GM12801 (cell line): ENCODE measurements around the gene RTL10.

Experiments used
- TF ChIP-seq, protein P1 (sequence below): IDR thresholded peaks from one replicate; pipeline ENCODE4 v1.5.1; 2011; ENCODE audit warnings: control low read depth; ENCODE audit not compliant: insufficient read length; ENCODE audit errors: extremely low read depth

The RTL10 gene

DNA sequence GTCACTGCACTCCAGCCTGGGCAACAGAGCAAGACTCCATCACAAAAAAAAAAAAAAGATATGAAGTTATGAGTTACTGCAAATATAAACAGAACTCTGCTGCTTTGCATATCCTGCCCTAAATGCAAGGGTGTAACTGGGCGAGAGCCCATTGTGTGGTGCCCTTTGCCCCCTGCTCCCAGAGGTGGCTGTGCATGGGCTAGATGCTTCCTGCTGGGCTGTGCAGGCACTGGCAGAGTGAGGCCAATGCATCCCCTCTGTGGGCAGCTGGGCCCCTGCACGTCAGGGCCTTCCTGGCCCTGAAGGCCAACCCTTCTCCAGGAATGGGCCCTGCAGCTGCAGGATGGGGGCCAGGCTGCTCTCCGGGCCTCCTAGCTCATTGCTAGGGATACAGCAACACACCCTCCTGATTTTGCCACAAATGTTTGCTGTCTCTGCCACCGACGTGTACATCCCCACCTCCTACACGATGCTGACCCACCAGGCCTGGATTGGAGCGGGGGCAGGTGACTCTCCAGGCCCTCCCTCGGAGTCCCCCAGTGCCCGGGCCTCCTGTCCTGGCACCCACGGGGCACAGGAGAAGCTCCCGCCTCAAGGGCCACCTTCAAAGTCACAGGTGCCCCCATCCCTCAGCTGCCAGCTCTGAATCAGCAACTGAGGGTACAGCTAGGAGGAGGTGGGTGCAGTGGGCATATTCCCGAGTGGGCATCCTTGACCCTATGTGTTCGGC lies 46.2 kb upstream of the RTL10 start:
- TF ChIP-seq, protein P1, sequence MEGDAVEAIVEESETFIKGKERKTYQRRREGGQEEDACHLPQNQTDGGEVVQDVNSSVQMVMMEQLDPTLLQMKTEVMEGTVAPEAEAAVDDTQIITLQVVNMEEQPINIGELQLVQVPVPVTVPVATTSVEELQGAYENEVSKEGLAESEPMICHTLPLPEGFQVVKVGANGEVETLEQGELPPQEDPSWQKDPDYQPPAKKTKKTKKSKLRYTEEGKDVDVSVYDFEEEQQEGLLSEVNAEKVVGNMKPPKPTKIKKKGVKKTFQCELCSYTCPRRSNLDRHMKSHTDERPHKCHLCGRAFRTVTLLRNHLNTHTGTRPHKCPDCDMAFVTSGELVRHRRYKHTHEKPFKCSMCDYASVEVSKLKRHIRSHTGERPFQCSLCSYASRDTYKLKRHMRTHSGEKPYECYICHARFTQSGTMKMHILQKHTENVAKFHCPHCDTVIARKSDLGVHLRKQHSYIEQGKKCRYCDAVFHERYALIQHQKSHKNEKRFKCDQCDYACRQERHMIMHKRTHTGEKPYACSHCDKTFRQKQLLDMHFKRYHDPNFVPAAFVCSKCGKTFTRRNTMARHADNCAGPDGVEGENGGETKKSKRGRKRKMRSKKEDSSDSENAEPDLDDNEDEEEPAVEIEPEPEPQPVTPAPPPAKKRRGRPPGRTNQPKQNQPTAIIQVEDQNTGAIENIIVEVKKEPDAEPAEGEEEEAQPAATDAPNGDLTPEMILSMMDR, result no peak

GRCh38 chr22:19898831-19899567 lies 44.3 kb upstream of the RTL10 start:
- TF ChIP-seq, protein P1, result no peak

DNA sequence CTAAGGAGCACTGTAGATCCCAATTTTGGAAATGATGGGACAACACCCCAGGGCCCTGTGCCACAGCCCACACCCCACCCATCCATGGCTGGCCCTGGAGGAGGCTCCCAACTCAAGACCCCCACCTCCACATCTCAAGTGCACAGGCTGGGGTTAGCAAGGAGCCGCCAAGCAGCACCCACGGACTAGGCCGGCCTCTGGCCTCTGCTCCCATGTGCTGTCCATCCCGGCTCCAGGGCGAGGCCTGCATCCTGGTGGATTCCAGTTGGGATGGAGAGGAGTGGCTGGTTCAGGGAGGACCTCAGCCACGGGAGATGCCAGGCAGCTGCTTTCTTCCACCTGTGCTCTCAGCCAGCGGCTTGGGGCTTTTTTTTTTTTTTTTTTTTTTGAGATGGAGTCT lies 43.5 kb upstream of the RTL10 start:
- TF ChIP-seq, protein P1, result no peak

GRCh38 chr22:19897726-19898125 lies 43.1 kb upstream of the RTL10 start:
- TF ChIP-seq, protein P1, result no peak

DNA sequence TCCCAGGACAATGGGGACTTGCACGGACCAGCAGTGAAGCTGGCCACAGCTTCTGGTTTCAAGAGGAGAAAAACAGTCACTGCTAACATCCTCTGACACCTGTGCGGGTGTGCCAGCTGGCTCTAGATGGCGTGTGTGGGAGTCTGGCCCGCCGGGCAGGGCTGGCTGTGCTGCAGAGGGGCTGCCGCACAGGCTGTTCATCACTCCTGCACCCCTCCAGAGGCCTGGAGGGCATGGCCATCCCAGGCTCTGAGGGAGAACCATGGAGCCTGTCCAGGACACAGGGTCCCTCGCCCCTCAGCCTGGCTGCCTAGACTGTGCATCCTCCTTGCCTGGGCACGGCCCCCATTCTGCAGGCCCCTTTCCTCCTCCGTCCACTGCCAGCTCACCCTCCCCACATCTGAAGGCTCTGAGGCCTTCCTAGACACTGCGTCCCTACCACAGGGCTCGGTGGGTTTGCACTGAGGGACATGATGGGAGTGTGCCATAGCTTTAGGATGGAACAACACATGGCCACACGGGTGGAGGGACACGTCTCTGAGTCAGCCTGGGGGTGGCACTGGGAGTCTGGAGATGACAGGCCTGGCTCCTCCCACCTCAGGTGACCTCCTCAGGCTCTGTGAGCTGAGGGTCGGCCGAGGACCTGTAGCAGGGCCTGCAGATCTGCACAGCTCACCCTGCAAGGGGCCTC lies 42.1 kb upstream of the RTL10 start:
- TF ChIP-seq, protein P1, result no peak

DNA sequence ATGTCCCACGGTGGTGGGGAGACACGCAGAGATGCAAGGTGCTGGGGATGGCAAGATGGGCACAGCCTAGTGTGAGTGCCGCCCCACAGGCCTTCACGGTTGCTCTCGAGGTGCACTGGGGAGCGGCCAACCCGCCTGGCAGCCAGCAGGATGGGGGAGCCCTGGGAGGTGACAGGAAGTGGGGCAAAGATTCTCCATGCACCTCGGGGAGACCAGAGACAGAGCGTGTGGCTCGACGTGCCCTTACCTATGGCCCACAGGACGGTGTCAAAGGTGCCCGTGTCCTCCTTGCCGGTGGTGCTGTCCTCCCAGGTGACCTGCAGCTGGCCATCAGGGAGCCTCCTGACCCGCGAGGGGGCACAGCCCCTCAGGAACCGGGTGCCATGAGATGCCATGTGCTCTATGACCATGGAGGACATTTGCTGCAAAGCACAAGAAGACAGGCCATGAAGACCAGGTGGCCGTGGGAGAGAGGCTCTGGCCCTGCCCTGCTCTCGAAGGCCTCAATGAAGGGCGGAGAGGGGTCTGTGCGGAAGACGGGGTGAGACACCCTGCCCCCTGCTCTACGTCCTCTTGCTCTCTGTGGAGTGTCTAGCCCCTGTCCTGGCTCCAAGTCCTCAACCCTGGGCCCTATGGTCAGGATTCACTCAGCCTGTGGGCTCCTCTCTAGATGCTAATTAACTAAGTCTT lies 40.6 kb upstream of the RTL10 start:
- TF ChIP-seq, protein P1, result no peak

DNA sequence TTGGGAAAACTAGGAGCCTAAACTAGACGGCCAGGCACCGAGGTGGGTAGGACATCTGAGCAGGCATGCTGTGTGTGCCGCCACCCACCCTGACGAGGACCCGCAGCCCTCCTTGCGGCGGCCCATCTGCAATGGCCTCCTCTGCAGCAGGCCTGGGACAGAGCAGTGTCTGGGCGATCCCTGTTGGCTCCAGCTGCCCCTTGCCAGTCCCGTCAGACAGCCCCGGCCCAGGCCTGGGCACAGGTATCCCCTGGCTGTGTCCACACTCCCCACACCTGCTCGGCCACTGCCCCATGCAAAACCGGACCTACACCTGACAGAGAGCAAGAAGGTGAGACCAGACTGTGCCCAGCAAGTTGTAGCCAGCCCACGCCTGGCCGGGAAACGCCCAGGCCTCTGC lies 38.7 kb upstream of the RTL10 start:
- TF ChIP-seq, protein P1, result no peak
